Lung (tissue), 12 donors: ENCODE measurements around the gene TSEN54. TPM values are rescaled to one million over a fixed set of nuclear protein-coding genes. Genes with fewer than 3 reads are reported as not detected.

ENCODE experiments used
- ATAC-seq: fragments of 200-7000 bp; cut with Tn5 transposase; one replicate; pipeline ENCODE4 v1.9.1; 2020; ENCODE audit warnings: moderate number of reproducible peaks; ENCODE audit not compliant: insufficient read depth, low FRiP score
- DNase-seq, 3 donors: peaks; one replicate each; pipeline ENCODE4 v3.0.0-alpha.2; 2013 to 2017
- H3K27ac ChIP-seq, 2 donors: one replicate each; pipeline ENCODE4 v1.5.1; 2013; ENCODE audit warnings: mild to moderate bottlenecking in 2 of 2, moderate library complexity in 2 of 2, control low read depth in 1 of 2, inconsistent platforms in 1 of 2, low read depth in 1 of 2, low read length in 1 of 2
- H3K27me3 ChIP-seq, 3 donors: one replicate each; pipeline ENCODE4 v1.5.1; 2013; ENCODE audit warnings: low read length in 2 of 3; ENCODE audit not compliant: control insufficient read depth in 3 of 3, insufficient read depth in 3 of 3
- H3K36me3 ChIP-seq, 4 donors: one replicate each; pipeline ENCODE4 v1.5.1; 2013; ENCODE audit warnings: low read length in 4 of 4, mild to moderate bottlenecking in 1 of 4, moderate library complexity in 1 of 4; ENCODE audit not compliant: control insufficient read depth in 4 of 4, insufficient read depth in 4 of 4
- H3K4me1 ChIP-seq, 5 donors: one replicate each; pipeline ENCODE4 v1.5.1; 2013; ENCODE audit warnings: low read length in 5 of 5, mild to moderate bottlenecking in 2 of 5, moderate library complexity in 1 of 5; ENCODE audit not compliant: control insufficient read depth in 5 of 5, insufficient read depth in 5 of 5
- H3K4me3 ChIP-seq: one replicate; pipeline ENCODE4 v1.5.1; 2013; ENCODE audit warnings: mild to moderate bottlenecking, control low read depth, moderate library complexity
- H3K9ac ChIP-seq, 2 donors: one replicate each; pipeline ENCODE4 v1.5.1; 2013; ENCODE audit warnings: low read length in 2 of 2, control low read depth in 1 of 2; ENCODE audit not compliant: insufficient read depth in 1 of 2
- H3K9me3 ChIP-seq, 4 donors: one replicate each; pipeline ENCODE4 v1.5.1; 2013; ENCODE audit warnings: low read length in 3 of 4, mild to moderate bottlenecking in 1 of 4, moderate library complexity in 1 of 4; ENCODE audit not compliant: control insufficient read depth in 4 of 4, insufficient read depth in 3 of 4
- WGBS, 2 donors: extraction: QIAGEN DNeasy Blood & Tissue Kit; methylation state at CpG; one replicate each; pipeline ENCODE4 v1.1.7; 2013; 5-methylcytosine and 5-hydroxymethylcytosine counted together
- polyA plus RNA-seq, 2 donors: library from polyadenylated mRNA; stranded (reverse); fragments of 200-250 nt; gene quantifications; one replicate each; pipeline ENCODE4 v1.2.1, GENCODE V29; 2013
- total RNA-seq, 2 donors: library from RNA; depleted of rRNA in 1 of 2; stranded (reverse); fragments of >200 nt in 1 of 2; gene quantifications; one replicate each; pipeline ENCODE4 v1.2.1, GENCODE V29; 2014 to 2021
- TF ChIP-seq, protein P1 (sequence below): IDR thresholded peaks from 2 replicates; pipeline ENCODE4 v1.5.1; 2012; ENCODE audit warnings: mild to moderate bottlenecking; ENCODE audit errors: control extremely low read depth, extremely low read depth
- donor health status: control.
- donor health status: control.
- donor health status: Bipolar disorder and iron deficiency.
- donor health status: healthy.
- donor health status: DM: yes; HTN: yes; CAD: no.

TSEN54 gene
- total and polyA plus RNA-seq, 4 donors, result 18.4 to 36.5 (median 21.6) TPM

DNA sequence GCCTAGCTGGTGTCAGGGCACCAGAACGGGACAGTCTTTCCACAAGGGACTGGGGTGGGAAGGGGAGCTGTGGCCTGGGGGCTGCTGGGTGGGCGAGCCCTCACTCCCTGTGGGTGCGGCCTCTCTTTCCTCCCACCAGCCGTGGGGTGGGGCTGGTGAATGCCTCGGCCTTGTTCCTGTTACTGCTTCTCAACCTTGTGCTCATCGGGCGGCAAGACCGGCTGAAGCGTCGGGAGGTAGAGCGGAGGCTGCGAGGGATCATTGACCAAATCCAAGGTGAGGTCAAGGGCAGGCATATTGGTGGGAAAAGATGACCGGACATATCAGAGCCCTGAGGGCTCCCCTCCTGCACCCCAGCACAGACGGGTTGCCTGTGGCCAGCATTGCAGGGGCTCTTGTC, 30.2 kb upstream of the TSEN54 start:
- TF ChIP-seq, protein P1, sequence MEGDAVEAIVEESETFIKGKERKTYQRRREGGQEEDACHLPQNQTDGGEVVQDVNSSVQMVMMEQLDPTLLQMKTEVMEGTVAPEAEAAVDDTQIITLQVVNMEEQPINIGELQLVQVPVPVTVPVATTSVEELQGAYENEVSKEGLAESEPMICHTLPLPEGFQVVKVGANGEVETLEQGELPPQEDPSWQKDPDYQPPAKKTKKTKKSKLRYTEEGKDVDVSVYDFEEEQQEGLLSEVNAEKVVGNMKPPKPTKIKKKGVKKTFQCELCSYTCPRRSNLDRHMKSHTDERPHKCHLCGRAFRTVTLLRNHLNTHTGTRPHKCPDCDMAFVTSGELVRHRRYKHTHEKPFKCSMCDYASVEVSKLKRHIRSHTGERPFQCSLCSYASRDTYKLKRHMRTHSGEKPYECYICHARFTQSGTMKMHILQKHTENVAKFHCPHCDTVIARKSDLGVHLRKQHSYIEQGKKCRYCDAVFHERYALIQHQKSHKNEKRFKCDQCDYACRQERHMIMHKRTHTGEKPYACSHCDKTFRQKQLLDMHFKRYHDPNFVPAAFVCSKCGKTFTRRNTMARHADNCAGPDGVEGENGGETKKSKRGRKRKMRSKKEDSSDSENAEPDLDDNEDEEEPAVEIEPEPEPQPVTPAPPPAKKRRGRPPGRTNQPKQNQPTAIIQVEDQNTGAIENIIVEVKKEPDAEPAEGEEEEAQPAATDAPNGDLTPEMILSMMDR, result no peak
- peak overlapping the region in 1 of 2 donors; percentile 88 for H3K27ac ChIP-seq
- WGBS, 2 donors, result 82 to 86% methylated on average over 14 of the region's 14 CpGs
- H3K36me3 ChIP-seq, result peaks cover 0 to 6% (median 3%) of the 10 kb centered on the region in 4 donors
- H3K4me1 ChIP-seq, result peaks cover 0 to 40% (median 3%) of the 10 kb centered on the region in 5 donors
- no peak overlapping the region for H3K9ac ChIP-seq
- no peak for DNase-seq
- no peaks in the 10 kb centered on the region for H3K9me3 ChIP-seq
- no peak overlapping the region for H3K4me3 ChIP-seq
- ATAC-seq, result no peak
- H3K27me3 ChIP-seq, result no peaks in the 10 kb centered on the region

- Histone ChIP-seq H3K4me1 (peaks cover 0 to 36% (median 3%) of the 10 kb centered on the region in 5 donors), H3K4me3 (no peak overlapping the region), H3K27me3 (no peaks in the 10 kb centered on the region), H3K9me3 (no peaks in the 10 kb centered on the region), H3K9ac (no peak overlapping the region), H3K27ac (peak overlapping the region in 1 of 2 donors; percentile 88), H3K36me3 (peaks cover 0 to 6% (median 4%) of the 10 kb centered on the region in 4 donors)
- TF ChIP-seq, protein P1, result no peak
- DNase-seq (no peak), ATAC-seq (no peak)
- WGBS, 2 donors, result 80 to 88% methylated on average over 5 of the region's 5 CpGs
Observed at GRCh38 chr17:75486951-75487350, 29.4 kb upstream of the TSEN54 start.

GRCh38 chr17:75487351-75488070, 28.8 kb upstream of the TSEN54 start:
- DNase-seq (no peak), ATAC-seq (no peak)
- H3K36me3 ChIP-seq, result peaks cover 0 to 10% (median 4%) of the 10 kb centered on the region in 4 donors
- no peak overlapping the region for H3K9ac ChIP-seq
- TF ChIP-seq, protein P1, result no peak
- peaks cover 0 to 36% (median 3%) of the 10 kb centered on the region in 5 donors for H3K4me1 ChIP-seq
- peak overlapping the region in 1 of 2 donors; percentile 88 for H3K27ac ChIP-seq
- no peaks in the 10 kb centered on the region for H3K27me3 ChIP-seq
- no peak overlapping the region for H3K4me3 ChIP-seq
- WGBS, 2 donors, result 20 to 44% methylated on average over 12 of the region's 12 CpGs
- no peaks in the 10 kb centered on the region for H3K9me3 ChIP-seq
